Stimulated activated CD4-positive, alpha-beta T cell treated with anti-CD3 and anti-CD28 coated beads, Interleukin-1b, Interleukin-23, amount 100 ng/mL, for 1 hour (primary cell): ENCODE results near the gene BAD.

Source experiments
- DNase-seq, 2 donors: peaks; one replicate each; pipeline ENCODE4 v3.0.0-alpha.2; 2020; ENCODE audit warnings: low read depth in 2 of 2

BAD gene

GRCh38 chr11:64244107-64244506, 40.4 kb downstream of the BAD start:
- DNase-seq, result no peak

DNA sequence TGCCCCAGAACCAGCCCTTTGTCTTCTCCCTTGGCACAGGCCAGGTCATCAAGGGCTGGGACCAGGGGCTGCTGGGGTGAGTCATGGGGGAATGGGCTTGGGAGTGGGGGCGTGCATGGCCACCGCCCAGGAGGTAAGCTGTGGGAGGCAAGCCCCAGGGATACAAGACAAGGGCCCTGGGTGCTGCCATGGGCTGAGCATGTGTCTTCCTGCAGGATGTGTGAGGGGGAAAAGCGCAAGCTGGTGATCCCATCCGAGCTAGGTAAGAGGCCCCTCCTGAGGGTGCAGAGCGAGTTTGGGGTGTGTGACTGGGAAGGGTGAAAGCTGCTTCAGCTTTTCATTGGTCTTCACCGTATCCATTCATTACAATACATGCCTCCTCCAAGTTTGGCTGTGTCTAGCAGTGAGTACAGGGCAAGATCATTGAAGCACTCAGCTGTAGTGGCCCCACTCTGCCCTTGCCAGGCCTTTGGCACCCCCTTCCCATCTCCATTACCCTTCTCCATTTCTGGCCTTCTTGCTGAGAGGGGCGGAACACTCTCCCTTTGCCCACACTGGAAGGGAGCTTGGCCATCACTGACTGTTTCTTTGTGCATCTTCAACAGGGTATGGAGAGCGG, 41.1 kb downstream of the BAD start:
- DNase-seq, result no peak

DNA sequence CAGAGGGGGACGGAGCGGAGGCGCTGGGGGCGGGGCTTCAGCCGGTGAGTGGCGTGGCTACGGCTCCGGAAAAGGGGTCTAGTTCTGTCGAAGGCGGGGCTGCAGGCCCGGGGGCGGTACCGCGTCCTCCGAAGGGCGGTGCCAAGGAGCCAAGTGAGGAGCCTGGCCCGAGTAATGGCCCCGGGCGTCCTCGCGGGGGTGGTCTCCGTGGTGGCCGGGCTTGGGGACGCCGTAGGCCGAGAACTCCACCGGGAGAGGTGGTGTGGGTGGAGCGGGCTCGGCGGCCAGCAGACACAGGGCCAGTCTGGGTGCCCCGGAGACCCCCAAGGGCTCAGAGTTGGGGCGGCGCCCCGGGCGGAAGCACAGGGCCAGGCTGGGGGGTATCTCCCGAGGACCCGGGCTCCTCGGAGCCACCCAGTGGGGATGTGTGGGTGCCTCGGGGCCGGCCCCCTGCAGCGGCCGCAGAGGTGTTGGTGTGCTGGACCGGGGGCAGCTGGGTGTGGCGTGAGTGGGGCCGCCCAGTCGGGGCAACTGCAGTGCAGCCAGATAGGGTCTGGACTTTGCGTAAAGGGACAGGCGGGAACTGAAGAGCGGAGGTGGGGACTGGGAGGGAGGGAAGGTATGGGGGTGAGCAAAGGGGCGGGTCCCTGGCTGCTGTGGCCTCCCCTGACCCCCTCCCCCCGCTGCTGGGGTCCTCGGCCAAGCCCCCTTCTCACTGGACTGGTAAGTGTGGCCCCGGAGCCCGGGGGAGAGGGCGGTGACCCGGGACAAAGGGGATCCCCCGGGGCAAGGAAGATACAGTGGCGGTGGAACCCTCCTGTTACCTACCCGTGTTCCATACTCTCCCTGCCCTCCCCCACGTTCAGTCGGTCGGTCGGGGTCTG, 42.7 kb downstream of the BAD start:
- peak; percentile 99 to 100 for DNase-seq

DNA sequence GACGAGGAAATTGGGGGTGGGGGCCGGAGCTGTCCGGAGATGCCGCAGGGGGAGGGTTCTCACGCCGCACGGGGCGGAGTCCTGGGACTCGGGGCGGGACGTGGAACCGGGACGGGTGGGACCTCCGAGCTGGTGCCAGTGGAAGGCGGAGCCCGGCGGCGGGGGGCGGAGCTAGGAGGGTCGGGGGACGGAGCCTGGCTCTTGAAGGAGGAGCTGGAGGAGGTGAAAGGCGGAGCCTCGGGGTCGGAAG, 43.3 kb downstream of the BAD start:
- no peak for DNase-seq

- DNase-seq, result peak; percentile 95 to 96
These were observed 43.8 kb downstream of the BAD start, which contains the start of gene FKBP2 for GRCh38 chr11:64240435-64241240. Gene FKBP2 (plus strand): TSS chr11:64241095. CDS start chr11:64242388, 1,293 bp downstream.

DNA sequence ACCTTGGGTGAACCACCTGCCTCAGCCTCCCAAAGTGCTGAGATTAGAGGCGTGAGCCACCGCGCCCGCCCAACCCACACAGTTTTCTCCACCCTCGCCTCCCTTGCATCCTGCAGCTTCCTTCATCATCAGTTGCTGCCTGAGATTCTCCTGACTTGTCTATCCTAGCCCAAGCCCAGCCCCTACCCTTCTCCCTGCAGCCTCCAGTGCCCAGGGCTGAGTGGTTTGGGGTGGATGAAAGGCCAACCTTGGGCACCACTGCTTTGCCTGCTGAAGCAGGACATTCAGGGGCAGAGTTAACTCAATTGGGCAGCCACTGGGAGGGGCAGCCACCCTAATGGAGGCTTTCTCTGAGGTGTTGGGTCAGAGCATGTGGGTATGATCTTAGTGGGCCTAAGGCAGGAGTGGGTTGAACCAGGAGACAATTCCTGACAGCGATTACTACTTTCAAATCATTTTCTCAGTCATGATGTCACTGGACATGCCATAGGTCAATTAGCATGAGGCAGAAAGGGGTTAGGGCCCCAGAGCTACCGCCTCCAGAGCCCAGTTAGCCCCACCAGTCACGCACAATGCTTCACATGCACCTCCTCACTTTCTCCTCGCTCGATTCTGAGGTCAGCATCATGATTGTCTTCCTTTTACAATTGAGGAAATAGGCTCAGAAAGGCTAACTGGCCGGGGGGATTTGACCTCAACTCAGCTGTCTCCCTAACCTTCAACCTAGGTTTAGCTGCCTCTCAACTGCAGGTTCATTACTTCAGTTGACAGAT, 44.6 kb downstream of the BAD start:
- DNase-seq, result no peak

DNA sequence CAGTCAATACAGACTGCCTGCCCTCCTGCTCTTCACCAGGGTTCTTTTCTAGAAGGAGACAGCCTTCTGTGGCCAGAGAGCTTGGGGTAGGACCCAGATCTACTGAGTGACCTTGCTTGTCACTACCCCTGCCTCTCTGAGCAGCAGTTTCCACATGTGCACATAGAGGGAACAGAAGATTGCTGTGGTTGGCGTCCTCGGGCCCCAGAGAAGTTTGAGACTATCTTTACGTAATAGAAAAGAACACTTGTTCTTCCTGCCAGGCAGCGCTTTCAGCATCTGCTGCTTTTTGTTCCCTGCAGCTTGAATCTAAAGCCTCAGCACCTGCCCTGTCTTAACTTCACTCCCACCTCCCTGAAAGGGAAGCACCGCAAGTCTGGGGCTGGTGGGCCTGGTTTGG, 45.5 kb downstream of the BAD start:
- DNase-seq, result no peak

DNA sequence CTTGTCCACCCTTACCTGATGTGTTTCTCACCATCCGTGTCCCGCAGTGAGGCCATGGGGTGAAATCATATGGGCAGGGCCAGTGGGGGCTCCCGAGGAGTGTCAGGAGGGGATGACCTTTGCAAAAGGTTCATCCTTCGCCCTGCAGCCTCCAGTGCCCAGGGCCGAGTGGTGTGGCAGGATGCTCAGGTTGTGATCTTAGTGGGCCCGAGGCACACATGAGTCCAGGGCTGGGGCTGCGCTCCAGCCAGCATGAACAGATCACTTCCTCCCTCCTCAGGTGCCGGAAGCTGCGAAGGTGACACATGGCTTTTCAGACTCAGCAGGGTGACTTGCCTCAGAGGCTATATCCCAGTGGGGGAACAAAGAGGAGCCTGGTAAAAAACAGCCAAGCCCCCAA, 46.4 kb downstream of the BAD start:
- DNase-seq, result no peak

GRCh38 chr11:64237484-64237951, 46.9 kb downstream of the BAD start:
- DNase-seq, result no peak

- no peak for DNase-seq
These were observed 48.9 kb downstream of the BAD start for GRCh38 chr11:64235437-64236161.

GRCh38 chr11:64234647-64235379, 49.7 kb downstream of the BAD start:
- DNase-seq, result no peak

GRCh38 chr11:64233913-64234586, 50.4 kb downstream of the BAD start, which contains the start of gene VEGFB:
Gene VEGFB (plus strand): TSS chr11:64234584. CDS start chr11:64234834, 250 bp downstream.
- DNase-seq, result no peak

DNA sequence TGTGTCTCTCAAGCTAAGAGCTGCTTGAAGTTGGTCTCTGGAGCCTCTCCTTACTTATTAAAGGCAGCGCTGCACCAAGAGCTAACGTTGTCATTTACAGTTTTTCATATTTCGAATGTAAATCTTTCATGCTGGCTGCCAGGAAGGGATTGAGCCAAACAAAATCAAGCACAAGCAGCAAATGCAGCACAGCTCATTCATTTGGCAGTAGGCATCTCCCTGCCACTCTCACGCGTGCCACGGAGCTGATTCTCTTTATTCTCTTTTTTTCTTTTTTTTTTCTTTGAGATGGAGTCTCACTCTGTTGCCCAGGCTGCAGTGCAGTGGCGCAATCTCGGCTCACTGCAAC, 51.5 kb downstream of the BAD start:
- no peak for DNase-seq

DNA sequence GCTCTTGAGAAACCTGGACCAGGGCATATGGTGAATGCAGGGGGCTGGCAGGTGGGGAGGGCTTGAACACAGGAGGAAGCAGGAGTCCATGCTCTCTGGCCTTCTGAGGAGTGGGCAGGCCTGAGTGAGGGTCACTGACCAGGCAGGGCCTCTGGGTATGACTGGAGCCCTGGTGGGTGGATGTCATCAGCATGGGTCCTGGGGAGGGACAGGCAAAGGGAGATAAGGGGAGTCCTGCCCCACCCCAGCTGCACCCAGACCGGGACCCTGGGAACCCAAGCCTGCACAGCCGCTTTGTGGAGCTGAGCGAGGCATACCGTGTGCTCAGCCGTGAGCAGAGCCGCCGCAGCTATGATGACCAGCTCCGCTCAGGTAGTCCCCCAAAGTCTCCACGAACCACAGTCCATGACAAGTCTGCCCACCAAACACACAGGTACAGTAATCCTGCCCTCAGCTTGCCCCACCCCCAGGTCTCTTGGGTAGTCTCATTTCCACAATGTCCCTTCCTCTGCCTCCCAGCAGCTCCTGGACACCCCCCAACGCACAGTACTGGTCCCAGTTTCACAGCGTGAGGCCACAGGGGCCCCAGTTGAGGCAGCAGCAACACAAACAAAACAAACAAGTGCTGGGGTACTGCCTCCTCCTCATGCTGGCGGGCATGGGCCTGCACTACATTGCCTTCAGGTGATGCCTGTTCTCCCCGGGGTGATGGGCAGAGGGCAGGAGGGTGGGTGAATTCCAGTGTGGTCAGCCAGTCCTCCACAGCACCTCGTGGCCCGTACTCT, 52.1 kb downstream of the BAD start:
- DNase-seq, result no peak

DNA sequence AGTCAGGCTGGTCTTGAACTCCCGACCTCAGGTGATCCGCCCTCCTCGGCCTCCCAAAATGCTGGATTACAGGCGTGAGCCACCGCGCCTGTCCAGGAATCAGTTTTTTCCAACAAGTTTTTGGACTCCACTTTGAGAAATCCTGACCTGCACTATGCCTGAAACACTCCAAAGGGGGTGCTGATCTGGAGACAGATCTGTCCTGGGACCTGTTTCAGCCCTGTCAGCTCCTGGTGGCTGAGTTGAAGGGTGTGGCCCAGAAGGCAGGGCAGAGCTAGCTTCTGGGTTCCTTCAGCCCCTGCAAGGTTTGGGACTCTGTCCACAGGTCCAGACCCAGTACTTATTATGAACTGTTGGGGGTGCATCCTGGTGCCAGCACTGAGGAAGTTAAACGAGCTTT, 52.9 kb downstream of the BAD start:
- no peak for DNase-seq

DNA sequence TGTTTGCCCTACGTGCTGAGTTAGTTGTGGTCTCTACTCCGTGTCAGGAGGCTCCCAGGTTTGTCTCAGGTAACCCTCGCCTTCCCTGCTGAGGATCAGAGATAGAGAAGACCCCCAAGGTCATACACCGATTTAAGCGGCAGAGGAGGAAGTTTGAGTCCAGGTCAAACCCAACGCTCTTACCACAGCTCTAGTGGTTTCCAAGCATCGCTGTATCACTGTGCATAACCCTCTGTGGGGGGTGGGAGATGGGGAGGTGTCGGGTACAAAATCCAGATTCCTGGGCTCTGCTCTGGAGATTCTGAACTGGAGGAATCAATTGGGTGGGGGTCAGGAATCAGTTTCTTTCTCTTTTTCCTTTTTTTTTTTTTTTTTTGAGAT, 53.5 kb downstream of the BAD start:
- DNase-seq, result no peak

DNA sequence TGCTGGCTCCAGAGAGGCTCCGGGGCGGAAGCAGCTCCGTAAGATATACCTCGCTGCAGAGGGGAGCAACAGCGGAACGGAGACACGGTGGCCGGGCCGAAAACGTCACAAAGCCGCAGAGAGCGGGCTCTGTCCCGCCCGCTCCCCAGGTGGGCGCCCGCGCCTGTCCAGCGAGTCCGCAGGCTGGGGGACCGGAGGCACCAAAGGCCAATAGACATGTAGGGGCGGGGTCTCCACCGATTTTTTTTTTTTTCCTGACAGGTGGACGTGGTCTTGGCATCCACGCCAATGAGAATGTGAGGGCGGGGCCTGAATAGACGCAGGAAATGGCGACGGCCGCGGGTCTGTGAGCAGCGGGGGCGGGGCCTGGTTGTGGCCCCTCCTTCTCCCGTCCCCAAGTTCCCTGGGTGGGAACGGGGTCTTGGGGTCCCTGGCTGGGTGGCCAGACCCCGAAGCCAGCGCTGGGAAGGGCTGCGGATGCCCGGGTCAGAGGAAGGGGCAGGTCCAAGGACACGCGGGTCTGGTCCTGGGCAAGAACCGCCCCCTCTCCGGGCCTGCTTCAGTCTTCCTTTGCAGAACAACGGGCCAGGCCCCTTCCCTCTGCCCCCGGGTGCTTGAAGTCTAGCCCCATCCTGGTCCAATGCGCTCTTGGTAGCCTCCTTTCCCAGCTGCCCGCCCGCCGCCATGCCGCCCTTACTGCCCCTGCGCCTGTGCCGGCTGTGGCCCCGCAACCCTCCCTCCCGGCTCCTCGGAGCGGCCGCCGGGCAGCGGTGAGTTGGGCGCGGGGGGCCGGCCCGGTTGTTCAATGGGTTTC, 54.1 kb downstream of the BAD start, which contains the start of gene DNAJC4:
Gene DNAJC4 (plus strand): TSS at position 378 of the 814 bp plus-strand sequence. CDS start 307 bp downstream, at position 685.
- DNase-seq, result peak; percentile 69 to 76

DNA sequence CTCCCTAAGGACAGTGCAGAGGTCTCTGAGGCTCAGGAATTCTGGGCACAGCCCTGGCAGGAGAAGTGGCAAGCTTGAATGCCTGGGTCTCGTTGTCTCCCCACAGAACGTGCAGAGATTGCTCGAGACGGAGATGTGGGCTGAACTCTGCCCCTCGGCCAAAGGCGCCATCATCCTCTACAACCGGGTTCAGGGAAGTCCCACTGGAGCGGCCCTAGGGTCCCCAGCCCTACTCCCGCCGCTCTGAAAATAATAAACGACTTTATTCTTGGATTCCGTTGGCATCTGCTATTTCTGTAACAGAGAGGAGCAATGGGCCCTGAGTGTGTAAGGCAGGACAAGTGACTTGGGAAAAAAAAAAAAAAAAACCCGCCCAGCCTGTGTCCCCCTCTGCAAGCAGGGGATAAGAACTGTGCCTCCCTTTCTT, 54.7 kb downstream of the BAD start:
- DNase-seq, result no peak
